GM12892 (cell line): ENCODE data around the gene SMYD4.

Experiments used
- POLR2A ChIP-seq: IDR thresholded peaks from 2 replicates; pipeline ENCODE4 v1.6.1; 2011; ENCODE audit warnings: low read depth, low read length, control low read depth
- POLR2AphosphoS5 ChIP-seq: IDR thresholded peaks from 2 replicates; pipeline ENCODE4 v1.6.1; 2011; ENCODE audit warnings: low read depth, low read length, control low read depth

GRCh38 chr17:1787301-1787902 lies 42.3 kb downstream of the SMYD4 start:
- TF ChIP-seq POLR2A (no peak), POLR2AphosphoS5 (no peak)
